Ovary (tissue), 9 donors: ENCODE results near the gene EPB41L3. TPM values are rescaled to one million over a fixed set of nuclear protein-coding genes. Genes with fewer than 3 reads are reported as not detected.

Experiments
- DNase-seq, 5 donors: peaks; one replicate each; pipeline ENCODE4 v3.0.0-alpha.2; 2019 to 2020
- H3K27ac ChIP-seq, 2 donors: fragments of 200-600 bp; one replicate each; pipeline versions ENCODE4 v1.5.1 to v1.8.0; 2019 to 2022
- H3K27me3 ChIP-seq: fragments of 200-600 bp; one replicate; pipeline ENCODE4 v1.8.0; 2022
- H3K36me3 ChIP-seq: fragments of 200-600 bp; sonication (generic); one replicate; pipeline ENCODE4 v1.5.1; 2019
- H3K4me1 ChIP-seq: one replicate; pipeline ENCODE4 v1.8.1; 2013; ENCODE audit warnings: mild to moderate bottlenecking, moderate library complexity; ENCODE audit not compliant: insufficient read depth
- H3K4me3 ChIP-seq: fragments of 200-600 bp; sonication (generic); one replicate; pipeline ENCODE4 v1.5.1; 2017
- H3K9me3 ChIP-seq, 2 donors: fragments of 200-600 bp in 1 of 2; sonication (generic) in 1 of 2; one replicate each; pipeline versions ENCODE4 v1.5.1 to v1.8.1; 2013 to 2019; ENCODE audit warnings: mild to moderate bottlenecking in 1 of 2, moderate library complexity in 1 of 2
- EP300 ChIP-seq: sonication (generic); formaldehyde crosslinking; IDR thresholded peaks from one replicate; pipeline ENCODE4 v1.6.1; 2017; ENCODE audit warnings: antibody characterized with exemption
- POLR2A ChIP-seq: fragments of 450-650 bp; IDR thresholded peaks from one replicate; pipeline ENCODE4 v1.6.1; 2017; ENCODE audit warnings: antibody characterized with exemption, mild to moderate bottlenecking, moderate library complexity
- WGBS, 3 donors: extraction: QIAGEN DNeasy Blood & Tissue Kit in 1 of 3; methylation state at CpG; one replicate each; pipeline versions ENCODE4 v1.1.5 to v1.1.7; 2013 to 2017; 5-methylcytosine and 5-hydroxymethylcytosine counted together
- intact Hi-C, 4 donors: fragments of 100-400 bp; cut with DNase I; formaldehyde crosslinking; loops; one replicate each; pipeline versions ENCODE4 v1.11.0 to v1.15.1; 2022 to 2023
- polyA plus RNA-seq, 2 donors: library from polyadenylated mRNA; stranded (reverse); fragments of 200-250 nt in 1 of 2; fragments of 350-450 nt in 1 of 2; fragmentation: Illumina TruSeq in 1 of 2; extraction: RNeasy Lipid Tissue Mini Kit (QIAGEN cat#74804) in 1 of 2; gene quantifications; one replicate each; pipeline ENCODE4 v1.2.3, GENCODE V29; 2013 to 2014
- total RNA-seq, 7 donors: library from RNA; depleted of rRNA in 2 of 7; stranded (reverse); fragments of >200 nt in 2 of 7; fragmentation: NEBNext Ultra II Directional in 3 of 7; extraction: Animal tissue kit (Norgen Biotek cat#: 25700) in 3 of 7; gene quantifications; one replicate each; pipeline versions ENCODE4 v1.1.0 to v1.2.4, GENCODE V29; 2016 to 2023
- TF ChIP-seq, protein P1 (sequence below), 3 donors: fragments of 450-650 bp in 2 of 3; fragments of 200-600 bp in 1 of 3; IDR thresholded peaks; one replicate each; pipeline versions ENCODE4 v1.5.1 to v1.8.0; 2016 to 2022; ENCODE audit warnings: antibody characterized with exemption in 3 of 3, mild to moderate bottlenecking in 1 of 3
- donor health status: DM: no; HTN: no; CAD: no; lungs with moderate emphysema.
- donor health status: DM: no; HTN: no; CAD: no.
- donor health status: Bipolar disorder and iron deficiency.
- donor health status: DM: yes; HTN: yes; CAD: no.
- donor health status: DM: no; HTN: no; CAD: no.
- donor health status: DM: yes; HTN: yes; CAD: no.

EPB41L3 gene
- total and polyA plus RNA-seq, 9 donors, result 6.6 to 58.1 (median 29.5) TPM

- TF ChIP-seq, protein P1, sequence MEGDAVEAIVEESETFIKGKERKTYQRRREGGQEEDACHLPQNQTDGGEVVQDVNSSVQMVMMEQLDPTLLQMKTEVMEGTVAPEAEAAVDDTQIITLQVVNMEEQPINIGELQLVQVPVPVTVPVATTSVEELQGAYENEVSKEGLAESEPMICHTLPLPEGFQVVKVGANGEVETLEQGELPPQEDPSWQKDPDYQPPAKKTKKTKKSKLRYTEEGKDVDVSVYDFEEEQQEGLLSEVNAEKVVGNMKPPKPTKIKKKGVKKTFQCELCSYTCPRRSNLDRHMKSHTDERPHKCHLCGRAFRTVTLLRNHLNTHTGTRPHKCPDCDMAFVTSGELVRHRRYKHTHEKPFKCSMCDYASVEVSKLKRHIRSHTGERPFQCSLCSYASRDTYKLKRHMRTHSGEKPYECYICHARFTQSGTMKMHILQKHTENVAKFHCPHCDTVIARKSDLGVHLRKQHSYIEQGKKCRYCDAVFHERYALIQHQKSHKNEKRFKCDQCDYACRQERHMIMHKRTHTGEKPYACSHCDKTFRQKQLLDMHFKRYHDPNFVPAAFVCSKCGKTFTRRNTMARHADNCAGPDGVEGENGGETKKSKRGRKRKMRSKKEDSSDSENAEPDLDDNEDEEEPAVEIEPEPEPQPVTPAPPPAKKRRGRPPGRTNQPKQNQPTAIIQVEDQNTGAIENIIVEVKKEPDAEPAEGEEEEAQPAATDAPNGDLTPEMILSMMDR (IDR thresholded peaks at IDR 0.05), result no peak
- TF ChIP-seq EP300 (no peak), POLR2A (no peak)
- no peak for DNase-seq
- 76 to 82% (median 82%) methylated on average over 8 of the region's 8 CpGs for WGBS, 3 donors
- H3K4me1 ChIP-seq, result no peaks in the 10 kb centered on the region
- no peak overlapping the region for H3K4me3 ChIP-seq
- H3K27me3 ChIP-seq, result no peaks in the 10 kb centered on the region
- intact Hi-C loops, result no loop called here
- no peaks in the 10 kb centered on the region for H3K9me3 ChIP-seq
- no peak overlapping the region for H3K27ac ChIP-seq
- no peaks in the 10 kb centered on the region for H3K36me3 ChIP-seq
Observed at GRCh38 chr18:5417342-5417741, 126.5 kb downstream of the EPB41L3 start.

- intact Hi-C loops, result no loop called here
- Histone ChIP-seq H3K9me3 (no peaks in the 10 kb centered on the region), H3K36me3 (no peaks in the 10 kb centered on the region), H3K27me3 (no peaks in the 10 kb centered on the region), H3K27ac (no peak overlapping the region), H3K4me3 (no peak overlapping the region), H3K4me1 (no peaks in the 10 kb centered on the region)
- 93 to 97% (median 96%) methylated on average over 3 of the region's 3 CpGs for WGBS, 3 donors
- no peak for DNase-seq
- TF ChIP-seq POLR2A, result no peak
- TF ChIP-seq EP300, result no peak
- TF ChIP-seq, protein P1 (IDR thresholded peaks at IDR 0.05), result no peak
Observed at GRCh38 chr18:5416112-5416511, 127.7 kb downstream of the EPB41L3 start.

DNA sequence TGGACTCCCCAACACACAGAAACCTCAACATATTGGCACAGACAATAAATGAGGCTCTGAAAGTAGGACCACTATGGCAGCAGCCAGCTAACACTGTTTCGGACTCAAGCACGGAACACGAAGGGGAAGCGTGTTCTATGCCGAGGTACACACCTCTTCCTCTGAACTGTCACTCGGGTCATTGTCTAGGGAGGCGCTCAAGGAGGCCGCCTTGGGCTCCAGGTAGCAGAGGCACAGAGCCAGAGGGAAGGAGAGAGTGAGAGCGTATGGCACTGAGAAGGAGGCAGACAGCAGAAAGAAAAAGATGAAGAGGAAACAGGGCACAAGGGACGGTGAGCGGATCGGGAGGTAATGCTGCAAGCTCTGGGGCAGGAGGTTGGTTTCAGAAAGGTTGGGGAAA lies 128.1 kb downstream of the EPB41L3 start:
- intact Hi-C loops, result no loop called here
- no peak for DNase-seq
- 96 to 98% (median 97%) methylated on average over 12 of the region's 12 CpGs for WGBS, 3 donors
- H3K9me3 ChIP-seq, result no peaks in the 10 kb centered on the region
- TF ChIP-seq POLR2A (no peak), EP300 (no peak)
- TF ChIP-seq, protein P1 (IDR thresholded peaks at IDR 0.05), result no peak
- no peaks in the 10 kb centered on the region for H3K4me1 ChIP-seq
- H3K36me3 ChIP-seq, result no peaks in the 10 kb centered on the region
- no peaks in the 10 kb centered on the region for H3K27me3 ChIP-seq
- no peak overlapping the region for H3K4me3 ChIP-seq
- H3K27ac ChIP-seq, result no peak overlapping the region

GRCh38 chr18:5415031-5415430 lies 128.8 kb downstream of the EPB41L3 start:
- DNase-seq, result no peak
- TF ChIP-seq EP300, result no peak
- TF ChIP-seq, protein P1 (IDR thresholded peaks at IDR 0.05), result no peak
- TF ChIP-seq POLR2A, result no peak
- no peaks in the 10 kb centered on the region for H3K9me3 ChIP-seq
- H3K36me3 ChIP-seq, result no peaks in the 10 kb centered on the region
- intact Hi-C loops, result no loop called here
- no peaks in the 10 kb centered on the region for H3K27me3 ChIP-seq
- no peaks in the 10 kb centered on the region for H3K4me1 ChIP-seq
- H3K27ac ChIP-seq, result no peak overlapping the region
- 85 to 89% (median 86%) methylated on average over 4 of the region's 4 CpGs for WGBS, 3 donors
- H3K4me3 ChIP-seq, result no peak overlapping the region
